ENCODE measurements around the gene ZNF277. TPM values are rescaled to one million over a fixed set of nuclear protein-coding genes. Genes with fewer than 3 reads are reported as not detected.

ZNF277 gene
- total RNA-seq, 1 experiment from 2014 or later: 19.9 TPM

DNA sequence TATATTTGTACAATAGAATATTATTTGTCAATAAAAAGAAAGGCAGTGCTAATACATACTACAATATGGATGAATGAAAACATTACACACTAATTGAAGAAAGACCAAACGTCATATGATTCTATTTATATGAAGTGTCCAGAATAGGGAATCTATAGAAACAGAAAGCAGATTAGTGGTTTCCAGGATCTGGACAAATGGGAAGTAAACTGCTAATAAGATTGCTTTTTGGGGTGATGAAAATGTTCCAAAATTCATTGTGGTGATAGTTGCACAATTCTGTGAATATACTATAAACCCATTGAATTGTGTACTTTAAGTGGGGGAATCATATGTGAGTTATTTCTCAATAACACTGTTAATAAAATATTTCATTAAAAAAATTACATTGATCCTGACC is 165.6 kb downstream of the ZNF277 start:
- TF ChIP-seq, protein P1, sequence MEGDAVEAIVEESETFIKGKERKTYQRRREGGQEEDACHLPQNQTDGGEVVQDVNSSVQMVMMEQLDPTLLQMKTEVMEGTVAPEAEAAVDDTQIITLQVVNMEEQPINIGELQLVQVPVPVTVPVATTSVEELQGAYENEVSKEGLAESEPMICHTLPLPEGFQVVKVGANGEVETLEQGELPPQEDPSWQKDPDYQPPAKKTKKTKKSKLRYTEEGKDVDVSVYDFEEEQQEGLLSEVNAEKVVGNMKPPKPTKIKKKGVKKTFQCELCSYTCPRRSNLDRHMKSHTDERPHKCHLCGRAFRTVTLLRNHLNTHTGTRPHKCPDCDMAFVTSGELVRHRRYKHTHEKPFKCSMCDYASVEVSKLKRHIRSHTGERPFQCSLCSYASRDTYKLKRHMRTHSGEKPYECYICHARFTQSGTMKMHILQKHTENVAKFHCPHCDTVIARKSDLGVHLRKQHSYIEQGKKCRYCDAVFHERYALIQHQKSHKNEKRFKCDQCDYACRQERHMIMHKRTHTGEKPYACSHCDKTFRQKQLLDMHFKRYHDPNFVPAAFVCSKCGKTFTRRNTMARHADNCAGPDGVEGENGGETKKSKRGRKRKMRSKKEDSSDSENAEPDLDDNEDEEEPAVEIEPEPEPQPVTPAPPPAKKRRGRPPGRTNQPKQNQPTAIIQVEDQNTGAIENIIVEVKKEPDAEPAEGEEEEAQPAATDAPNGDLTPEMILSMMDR (IDR thresholded peaks at IDR 0.05; ENCODE audit: unreplicated experiment): no peak
- no peaks in the 10 kb centered on the region for H3K36me3 Mint-ChIP-seq (ENCODE audit: insufficient read depth, unreplicated experiment)
- intact Hi-C loops (cut with micrococcal nuclease): no loop called here
- H3K27ac Mint-ChIP-seq (ENCODE audit: low read depth, unreplicated experiment): no peak overlapping the region
- no peaks in the 10 kb centered on the region for H3K27me3 Mint-ChIP-seq (ENCODE audit: insufficient read depth, unreplicated experiment)
- ChIA-PET CTCF (no interaction called here), POLR2A (no interaction called here)
- no TSS peak for BruUV-seq (replicated peaks)
- no peaks in the 10 kb centered on the region for H3K9me3 Mint-ChIP-seq (ENCODE audit: unreplicated experiment)
- no peaks in the 10 kb centered on the region for H3K4me1 Mint-ChIP-seq (ENCODE audit: insufficient read depth, unreplicated experiment)
- no peak overlapping the region for H3K4me3 Mint-ChIP-seq (ENCODE audit: unreplicated experiment)
- DNase-seq (ENCODE audit: unreplicated experiment): no peak

DNA sequence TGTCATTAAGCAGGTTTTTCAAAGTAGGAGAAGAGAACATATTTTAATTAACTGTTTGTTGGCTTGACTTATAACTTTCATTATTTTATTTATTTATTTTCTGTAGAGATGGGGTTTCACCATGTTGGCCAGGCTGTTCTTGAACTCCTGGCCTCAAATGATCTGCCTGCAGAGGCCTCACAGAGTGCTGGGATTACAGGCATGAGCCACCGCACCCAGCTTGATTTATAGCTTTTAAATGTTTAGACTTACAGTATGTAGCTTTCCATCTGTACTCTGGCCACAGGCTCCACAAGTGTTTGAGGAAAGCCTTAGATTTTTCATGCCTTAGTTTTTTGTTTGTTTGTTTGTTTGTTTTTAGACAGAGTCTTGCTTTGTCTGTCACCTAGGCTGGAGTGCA is 171.1 kb downstream of the ZNF277 start:
- ChIA-PET POLR2A (interaction anchor here (0.7 kb wide), 1 partner anchor 15 kb away, joined by 4 read pairs; no protein-coding TSS in a partner anchor), CTCF (no interaction called here)
- Mint-ChIP-seq H3K27me3 (ENCODE audit: insufficient read depth, unreplicated experiment) (no peaks in the 10 kb centered on the region), H3K4me3 (ENCODE audit: unreplicated experiment) (no peak overlapping the region), H3K9me3 (ENCODE audit: unreplicated experiment) (no peaks in the 10 kb centered on the region), H3K27ac (ENCODE audit: low read depth, unreplicated experiment) (no peak overlapping the region), H3K36me3 (ENCODE audit: insufficient read depth, unreplicated experiment) (no peaks in the 10 kb centered on the region), H3K4me1 (ENCODE audit: insufficient read depth, unreplicated experiment) (no peaks in the 10 kb centered on the region)
- TF ChIP-seq, protein P1 (IDR thresholded peaks at IDR 0.05; ENCODE audit: unreplicated experiment): no peak
- intact Hi-C loops (cut with micrococcal nuclease): no loop called here
- DNase-seq (ENCODE audit: unreplicated experiment): no peak
- BruUV-seq (replicated peaks): no TSS peak

DNA sequence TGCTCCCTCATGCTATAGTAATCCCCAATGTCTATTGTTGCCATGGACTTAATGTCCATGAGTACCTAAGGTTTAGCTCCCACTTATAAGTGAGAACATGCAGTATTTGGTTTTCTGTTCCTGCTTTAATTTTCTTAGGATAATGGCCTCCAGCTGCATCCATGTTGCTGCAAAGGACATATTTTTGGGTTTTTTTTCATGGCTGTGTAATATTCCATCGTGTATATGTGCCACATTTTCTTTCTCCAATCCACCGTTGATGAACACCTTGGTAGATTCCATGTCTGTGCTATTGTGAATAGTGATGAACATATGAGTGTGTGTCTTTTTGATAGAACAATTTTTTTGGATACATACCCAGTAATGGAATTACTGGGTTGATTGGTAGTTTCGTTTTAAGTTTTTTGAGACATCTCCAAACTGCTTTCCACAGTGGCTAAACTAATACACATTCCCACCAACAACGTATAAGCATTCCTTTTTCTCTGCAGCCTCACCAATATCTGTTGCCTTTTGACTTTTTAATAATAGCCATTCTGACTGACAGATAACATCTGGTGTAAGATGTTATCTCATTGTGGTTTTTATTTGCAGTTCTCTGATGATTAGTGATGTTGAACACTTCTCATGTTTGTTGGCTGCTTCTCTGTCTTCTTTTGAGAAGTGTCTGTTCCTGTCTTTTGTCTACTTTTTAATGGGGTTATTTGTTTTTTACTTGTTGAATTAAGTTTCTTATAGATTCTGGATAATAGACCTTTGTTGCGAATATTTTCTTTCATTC is 175.0 kb downstream of the ZNF277 start:
- ChIA-PET POLR2A (interaction anchor here (0.6 to 0.9 kb wide), 4 partner anchors 21 to 448 kb away, joined by 3 to 4 read pairs (median 3); no protein-coding TSS in a partner anchor), CTCF (interaction anchor here (0.7 kb wide), 1 partner anchor 316 kb away, joined by 3 read pairs; no protein-coding TSS in a partner anchor)
- no peak overlapping the region for H3K27ac Mint-ChIP-seq (ENCODE audit: low read depth, unreplicated experiment)
- BruUV-seq (replicated peaks): no TSS peak
- H3K4me3 Mint-ChIP-seq (ENCODE audit: unreplicated experiment): no peak overlapping the region
- DNase-seq (ENCODE audit: unreplicated experiment): no peak
- no peaks in the 10 kb centered on the region for H3K4me1 Mint-ChIP-seq (ENCODE audit: insufficient read depth, unreplicated experiment)
- no peaks in the 10 kb centered on the region for H3K9me3 Mint-ChIP-seq (ENCODE audit: unreplicated experiment)
- no peaks in the 10 kb centered on the region for H3K36me3 Mint-ChIP-seq (ENCODE audit: insufficient read depth, unreplicated experiment)
- TF ChIP-seq, protein P1 (IDR thresholded peaks at IDR 0.05; ENCODE audit: unreplicated experiment): no peak
- H3K27me3 Mint-ChIP-seq (ENCODE audit: insufficient read depth, unreplicated experiment): no peaks in the 10 kb centered on the region
- intact Hi-C loops (cut with micrococcal nuclease): no loop called here

DNA sequence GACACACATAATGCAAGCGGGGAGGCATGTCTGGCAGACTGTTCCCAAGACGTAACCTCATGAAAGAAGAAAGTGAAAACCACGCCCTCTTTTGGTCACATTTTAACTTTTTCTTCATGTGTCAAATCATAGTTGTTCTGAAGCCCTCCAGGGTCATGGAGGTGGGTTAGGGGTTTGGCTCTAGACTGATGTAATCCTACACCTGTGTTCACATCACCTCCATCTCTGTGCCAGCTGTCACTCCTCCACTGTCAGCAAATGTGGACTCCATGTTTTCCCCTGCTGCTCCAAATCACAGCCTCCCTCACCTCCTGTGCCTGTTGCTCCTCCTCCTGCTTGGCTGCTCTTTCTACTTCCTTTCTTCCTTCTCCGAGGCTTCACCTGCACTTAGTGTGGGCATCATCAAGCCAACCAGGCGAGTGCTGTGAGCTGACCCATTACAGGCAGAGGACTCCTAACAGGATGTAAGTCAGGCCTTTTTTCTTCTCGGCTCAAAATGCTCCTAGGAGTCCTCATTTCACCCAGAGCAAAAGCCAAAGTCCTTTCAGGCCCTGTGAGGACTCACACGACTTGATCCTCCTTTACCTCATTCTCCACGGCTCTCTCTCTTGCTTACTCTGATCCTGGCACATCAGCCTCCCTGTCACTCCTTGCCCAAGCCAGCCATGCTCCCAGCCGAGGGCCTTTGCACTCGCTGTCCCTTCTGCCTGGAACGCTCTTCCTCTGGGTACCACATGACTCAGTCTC is 177.3 kb downstream of the ZNF277 start:
- H3K36me3 Mint-ChIP-seq (ENCODE audit: insufficient read depth, unreplicated experiment): no peaks in the 10 kb centered on the region
- no peaks in the 10 kb centered on the region for H3K4me1 Mint-ChIP-seq (ENCODE audit: insufficient read depth, unreplicated experiment)
- CTCF ChIA-PET: interaction anchor here (0.5 to 1.1 kb wide), 5 partner anchors 112 to 627 kb away, joined by 3 to 6 read pairs (median 3); no protein-coding TSS in a partner anchor
- intact Hi-C loops (cut with micrococcal nuclease): no loop called here
- H3K9me3 Mint-ChIP-seq (ENCODE audit: unreplicated experiment): no peaks in the 10 kb centered on the region
- H3K27ac Mint-ChIP-seq (ENCODE audit: low read depth, unreplicated experiment): no peak overlapping the region
- no peak overlapping the region for H3K4me3 Mint-ChIP-seq (ENCODE audit: unreplicated experiment)
- TF ChIP-seq, protein P1 (IDR thresholded peaks at IDR 0.05; ENCODE audit: unreplicated experiment): no peak
- H3K27me3 Mint-ChIP-seq (ENCODE audit: insufficient read depth, unreplicated experiment): no peaks in the 10 kb centered on the region
- POLR2A ChIA-PET: no interaction called here
- peak; percentile 34 for DNase-seq (ENCODE audit: unreplicated experiment)
- no TSS peak for BruUV-seq (replicated peaks)

Data from MCF 10A (cell line).